ENCODE data around the gene NXNL1. TPM values are rescaled to one million over a fixed set of nuclear protein-coding genes. Genes with fewer than 3 reads are reported as not detected.

Gene NXNL1
- total RNA-seq, 1 donor from 2014 or later: not detected

GRCh38 chr19:17468302-17469091 is 7.8 kb upstream of the NXNL1 start:
- peak in 1 of 2 donors; percentile 72 for DNase-seq (ENCODE audit: low spot score in 2 of 2)
- no peaks in the 10 kb centered on the region for H3K36me3 ChIP-seq
- no peaks in the 10 kb centered on the region for H3K27me3 ChIP-seq
- intact Hi-C loops (cut with DNase I): loop anchor here (1.0 to 10.0 kb wide), 7 partner anchors 43 to 204 kb away; partner anchors contain the start of genes BABAM1, COLGALT1, GTPBP3 and PGLS
- H3K4me1 ChIP-seq: peaks cover 13 to 15% of the 10 kb centered on the region in 2 donors
- peak overlapping the region; percentile 80 to 91 for H3K27ac ChIP-seq
- TF ChIP-seq CTCF (IDR thresholded peaks at IDR 0.05): no peak
- H3K9me3 ChIP-seq: no peaks in the 10 kb centered on the region
- peak overlapping the region; percentile 87 to 89 for H3K4me3 ChIP-seq

GRCh38 chr19:17467471-17468301 is 7.0 kb upstream of the NXNL1 start:
- H3K4me1 ChIP-seq: peaks cover 13 to 15% of the 10 kb centered on the region in 2 donors
- H3K27ac ChIP-seq: peak overlapping the region in 1 of 2 donors; percentile 91
- no peak for DNase-seq (ENCODE audit: low spot score in 2 of 2)
- TF ChIP-seq CTCF (IDR thresholded peaks at IDR 0.05): no peak
- H3K4me3 ChIP-seq: no peak overlapping the region
- no peaks in the 10 kb centered on the region for H3K36me3 ChIP-seq
- no peaks in the 10 kb centered on the region for H3K27me3 ChIP-seq
- intact Hi-C loops (cut with DNase I): loop anchor here (2.0 to 10.0 kb wide), 6 partner anchors 77 to 203 kb away; partner anchors contain the start of genes BABAM1, COLGALT1, GTPBP3 and USHBP1
- no peaks in the 10 kb centered on the region for H3K9me3 ChIP-seq

GRCh38 chr19:17466487-17466850 is 5.7 kb upstream of the NXNL1 start:
- no peak for TF ChIP-seq CTCF (IDR thresholded peaks at IDR 0.05)
- H3K27me3 ChIP-seq: no peaks in the 10 kb centered on the region
- intact Hi-C loops (cut with DNase I): loop anchor here (5.0 to 10.0 kb wide), 2 partner anchors 174 to 202 kb away; partner anchors contain the start of genes BABAM1 and USHBP1
- no peak overlapping the region for H3K4me3 ChIP-seq
- DNase-seq (ENCODE audit: low spot score in 2 of 2): no peak
- peaks cover 13 to 15% of the 10 kb centered on the region in 2 donors for H3K4me1 ChIP-seq
- no peaks in the 10 kb centered on the region for H3K9me3 ChIP-seq
- H3K36me3 ChIP-seq: no peaks in the 10 kb centered on the region
- no peak overlapping the region for H3K27ac ChIP-seq

- intact Hi-C loops (cut with DNase I): no loop called here
- Histone ChIP-seq H3K36me3 (no peaks in the 10 kb centered on the region), H3K4me1 (peaks cover 0 to 6% of the 10 kb centered on the region in 2 donors), H3K27me3 (no peaks in the 10 kb centered on the region), H3K9me3 (no peaks in the 10 kb centered on the region), H3K27ac (no peak overlapping the region), H3K4me3 (no peak overlapping the region)
- no peak for TF ChIP-seq CTCF (IDR thresholded peaks at IDR 0.05)
- DNase-seq (ENCODE audit: low spot score in 2 of 2): no peak
Observed at GRCh38 chr19:17458970-17459369, 1.8 kb downstream of the NXNL1 start.

- DNase-seq (ENCODE audit: low spot score in 2 of 2): no peak
- no peaks in the 10 kb centered on the region for H3K9me3 ChIP-seq
- H3K4me1 ChIP-seq: peaks cover 0 to 6% of the 10 kb centered on the region in 2 donors
- H3K27me3 ChIP-seq: no peaks in the 10 kb centered on the region
- no peak overlapping the region for H3K4me3 ChIP-seq
- H3K27ac ChIP-seq: no peak overlapping the region
- intact Hi-C loops (cut with DNase I): no loop called here
- TF ChIP-seq CTCF (IDR thresholded peaks at IDR 0.05): no peak
- no peaks in the 10 kb centered on the region for H3K36me3 ChIP-seq
Observed at GRCh38 chr19:17457616-17458015, 3.1 kb downstream of the NXNL1 start.
